Measurements from ENCODE around the gene PITPNM3.

DNA sequence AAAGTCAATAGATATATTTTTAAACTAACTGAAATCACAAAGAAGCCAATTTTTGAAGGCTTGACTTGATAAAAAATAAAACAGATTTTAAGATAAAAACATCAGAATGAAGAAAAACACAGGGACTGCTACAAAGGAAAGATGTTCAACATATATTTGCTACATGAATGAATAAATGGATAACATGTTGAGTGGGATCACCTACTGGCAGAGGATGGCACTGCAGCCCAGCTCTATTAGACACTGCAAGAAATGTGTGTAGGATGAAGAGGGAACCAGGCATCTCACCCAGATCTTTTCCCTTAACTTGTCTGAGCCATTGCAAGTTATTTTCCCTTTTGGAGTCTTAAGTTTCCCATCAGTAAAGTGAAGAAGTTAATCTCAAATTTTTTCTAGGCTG lies 125.6 kb downstream of the PITPNM3 start:
- TF ChIP-seq POLR2AphosphoS5 (IDR thresholded peaks at IDR 0.05; ENCODE audit: low read depth, low read length) (no peak), POLR2A (IDR thresholded peaks at IDR 0.05; ENCODE audit: low read depth, low read length) (no peak)

Measured in GM12892 (cell line).